ENCODE results near the gene HDAC4. TPM values are rescaled to one million over a fixed set of nuclear protein-coding genes. Genes with fewer than 3 reads are reported as not detected.
"Not testable (repeated sequence)": the region's sequence is repeated elsewhere in the genome, so short reads cannot be mapped to it uniquely, and the experiment has no call there.

Gene HDAC4
- total RNA-seq, 1 donor from 2014 or later = 18.3 TPM

GRCh38 chr2:239181903-239182581 lies 218.8 kb downstream of the HDAC4 start:
- no peak for ATAC-seq
- peak; percentile 36 for DNase-seq (ENCODE audit: low spot score)

- ATAC-seq (no peak), DNase-seq (ENCODE audit: low spot score) (peak; percentile 30)
Measured at GRCh38 chr2:239181074-239181902, 219.5 kb downstream of the HDAC4 start.

- DNase-seq (ENCODE audit: low spot score) (peak; percentile 38), ATAC-seq (no peak)
Measured at GRCh38 chr2:239180526-239181073, 220.2 kb downstream of the HDAC4 start.

DNA sequence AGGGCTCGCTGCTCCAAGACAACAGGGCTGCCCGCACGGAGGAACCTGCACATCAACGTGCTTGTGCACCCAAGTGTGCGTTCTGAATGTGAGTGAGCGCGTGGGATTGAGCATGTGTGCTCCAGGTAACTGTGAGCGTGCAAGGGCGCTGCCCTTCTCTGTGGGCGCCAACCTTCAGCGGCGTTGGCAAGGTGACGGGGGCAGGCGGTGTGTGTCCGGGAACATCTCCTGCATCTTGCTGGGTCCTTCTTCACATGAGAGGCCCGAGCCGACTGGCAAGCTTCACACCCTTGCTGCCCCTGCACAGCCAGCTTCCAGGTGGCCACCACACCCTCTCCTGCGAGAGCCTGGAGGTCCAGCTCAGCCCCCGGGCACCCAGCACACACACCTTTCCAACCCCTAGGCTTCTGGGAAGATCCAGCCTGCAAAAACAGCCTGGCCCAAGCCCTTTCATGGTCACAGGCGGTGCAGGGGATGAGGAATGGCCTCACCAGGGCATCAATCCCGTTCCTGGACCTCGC lies 220.9 kb downstream of the HDAC4 start:
- DNase-seq (ENCODE audit: low spot score) (peak; percentile 37), ATAC-seq (no peak)

GRCh38 chr2:239178954-239179353 lies 221.9 kb downstream of the HDAC4 start:
- ATAC-seq (no peak), DNase-seq (ENCODE audit: low spot score) (peak; percentile 43)

DNA sequence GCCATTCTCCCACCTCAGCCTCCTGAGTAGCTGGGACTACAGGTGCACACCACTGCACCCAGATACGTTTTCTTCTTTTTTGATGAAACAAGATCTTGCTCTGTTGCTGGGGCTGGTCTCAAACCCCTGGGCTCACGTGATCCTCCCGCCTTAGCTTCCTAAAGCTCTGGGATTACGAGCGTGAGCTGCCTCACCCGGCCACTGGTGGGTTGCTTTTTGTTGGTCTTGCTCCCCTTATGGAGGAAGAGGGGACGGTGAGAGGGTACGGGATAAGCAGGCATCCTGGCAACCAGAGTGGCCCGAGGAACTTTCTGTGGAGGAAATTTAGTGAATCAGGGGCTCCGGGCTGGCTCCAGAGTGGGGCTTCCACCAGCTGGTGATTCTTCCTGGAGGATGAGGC lies 222.3 kb downstream of the HDAC4 start:
- ATAC-seq (no peak), DNase-seq (ENCODE audit: low spot score) (peak; percentile 24)

GRCh38 chr2:239177908-239178307 lies 222.9 kb downstream of the HDAC4 start:
- DNase-seq (ENCODE audit: low spot score) (peak; percentile 40), ATAC-seq (no peak)

- no peak for ATAC-seq
- DNase-seq (ENCODE audit: low spot score) = peak; percentile 11
Measured at GRCh38 chr2:239177325-239177724, 223.5 kb downstream of the HDAC4 start.

DNA sequence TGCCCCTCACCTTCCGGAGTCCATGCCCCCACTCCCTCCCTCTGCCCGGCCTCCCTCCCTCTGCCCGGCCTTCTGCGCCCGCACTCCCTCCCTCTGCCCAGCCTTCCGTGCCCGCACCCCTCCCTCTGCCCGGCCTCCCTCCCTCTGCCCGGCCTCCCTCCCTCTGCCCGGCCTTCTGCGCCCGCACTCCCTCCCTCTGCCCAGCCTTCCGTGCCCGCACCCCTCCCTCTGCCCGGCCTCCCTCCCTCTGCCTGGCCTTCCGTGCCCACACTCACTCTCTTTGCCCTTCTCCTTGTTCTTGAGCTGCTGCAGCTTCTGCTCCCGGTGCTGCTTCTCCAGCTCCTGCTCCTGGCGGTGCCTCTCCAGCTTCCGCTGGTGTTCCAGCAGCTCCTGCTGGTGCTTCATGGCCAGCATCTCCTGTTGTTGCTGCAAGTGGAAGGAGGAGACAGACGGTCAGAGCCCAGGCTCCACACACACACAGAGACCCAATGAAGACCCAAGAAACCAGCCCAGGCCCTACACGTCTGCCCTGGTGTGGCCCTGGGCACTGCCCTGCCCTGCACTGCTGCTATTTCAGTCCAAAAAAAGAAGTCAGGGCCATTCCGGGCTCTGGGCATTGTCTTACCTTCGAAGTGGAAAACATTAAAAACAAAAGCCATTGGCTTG lies 224.5 kb downstream of the HDAC4 start:
- ATAC-seq = not testable (repeated sequence)
- peak; percentile 22 for DNase-seq (ENCODE audit: low spot score)

- ATAC-seq = no peak
- DNase-seq (ENCODE audit: low spot score) = peak; percentile 27
Measured at GRCh38 chr2:239175181-239175580, 225.6 kb downstream of the HDAC4 start.

DNA sequence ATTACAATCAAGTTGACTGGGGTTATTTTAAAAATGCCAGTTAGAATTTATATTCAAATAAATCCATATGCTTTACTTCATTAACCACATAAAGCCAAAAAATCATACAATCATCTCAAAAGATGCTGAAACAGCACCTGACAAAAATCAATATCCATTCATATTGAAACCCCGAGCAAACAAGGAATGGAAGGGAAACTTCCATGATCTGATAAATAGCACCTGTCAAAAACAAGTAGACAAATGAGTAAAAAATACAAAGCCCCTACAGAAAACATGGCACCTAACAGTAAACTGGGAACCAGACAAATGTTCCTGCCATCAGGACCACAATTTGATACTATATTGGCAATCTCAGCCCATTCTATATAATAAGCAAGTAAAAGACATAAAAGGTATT lies 227.5 kb downstream of the HDAC4 start:
- DNase-seq (ENCODE audit: low spot score) (no peak), ATAC-seq (no peak)

DNA sequence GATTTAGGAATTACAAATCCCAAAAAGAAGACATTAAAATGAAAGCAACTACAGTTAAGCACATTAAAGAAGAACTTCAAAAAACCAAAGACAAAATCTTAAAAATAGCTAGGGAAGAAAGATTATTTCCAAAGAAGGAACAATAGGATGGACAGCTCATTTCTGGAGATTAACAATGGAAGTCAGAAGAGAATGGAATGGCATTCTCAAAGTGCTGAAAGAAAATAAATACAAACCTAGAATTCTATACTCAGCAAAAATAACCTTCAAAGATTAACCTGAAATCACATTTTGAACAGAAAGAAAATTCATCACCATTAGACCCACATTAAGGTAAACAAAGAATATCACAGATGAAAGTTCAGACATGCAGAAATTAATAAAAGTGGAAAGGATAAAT lies 229.2 kb downstream of the HDAC4 start:
- DNase-seq (ENCODE audit: low spot score) = no peak
- no peak for ATAC-seq

- no peak for ATAC-seq
- peak; percentile 33 for DNase-seq (ENCODE audit: low spot score)
Measured at GRCh38 chr2:239169311-239170048, 231.3 kb downstream of the HDAC4 start.

DNA sequence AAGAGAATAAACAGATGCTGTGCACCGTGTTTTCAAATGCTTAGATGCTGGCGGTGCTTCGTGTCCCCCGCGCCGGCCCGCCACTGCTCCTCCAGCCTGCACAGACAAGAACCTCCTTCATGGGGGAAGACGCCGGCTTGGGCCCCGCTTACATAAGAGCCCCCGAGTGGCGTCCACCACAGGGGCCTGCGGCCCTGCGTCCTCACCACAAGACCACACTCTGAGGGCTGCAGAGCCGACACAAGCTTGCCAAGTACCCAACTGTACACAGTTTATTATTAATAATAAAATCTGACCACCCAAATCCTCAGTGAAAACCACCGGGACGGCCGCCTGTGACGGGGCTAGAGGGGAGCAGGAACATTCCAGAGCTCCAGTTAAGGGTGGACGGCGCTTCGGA lies 232.2 kb downstream of the HDAC4 start:
- ATAC-seq (no peak), DNase-seq (ENCODE audit: low spot score) (peak; percentile 31)

DNA sequence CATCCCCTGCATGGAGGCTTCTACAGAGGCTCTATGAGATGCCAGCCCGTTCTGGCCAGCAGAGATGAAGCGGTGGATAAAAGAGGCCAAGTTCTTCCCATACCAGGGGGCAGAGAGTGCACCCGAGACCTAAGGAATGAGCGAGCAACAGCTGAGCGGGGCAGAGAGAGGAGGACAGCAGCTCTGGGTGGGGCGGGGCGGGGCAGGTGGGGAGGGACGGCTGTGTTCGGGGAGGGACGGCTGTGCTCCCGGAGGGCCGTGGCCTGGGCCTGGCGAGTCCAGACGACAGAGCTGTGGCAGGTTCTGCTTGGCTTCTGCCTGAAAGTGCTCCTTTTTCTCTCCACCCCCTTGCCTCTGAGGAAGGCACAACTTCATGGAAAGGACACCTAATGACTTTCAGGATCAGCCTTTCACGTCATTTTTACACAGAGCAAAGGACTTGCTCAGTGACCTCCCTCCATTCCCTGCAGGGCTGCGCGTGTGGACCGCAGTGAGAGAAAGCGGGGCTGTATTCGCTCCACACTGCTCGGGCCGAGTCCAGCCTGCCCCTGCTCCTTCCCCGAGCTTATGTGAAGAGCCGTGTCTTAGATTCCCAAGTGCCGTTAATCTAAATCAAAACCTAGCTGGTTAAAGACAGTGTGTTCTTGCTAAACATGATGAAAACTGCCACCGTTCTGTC lies 232.9 kb downstream of the HDAC4 start:
- ATAC-seq = no peak
- DNase-seq (ENCODE audit: low spot score) = peak; percentile 34

DNA sequence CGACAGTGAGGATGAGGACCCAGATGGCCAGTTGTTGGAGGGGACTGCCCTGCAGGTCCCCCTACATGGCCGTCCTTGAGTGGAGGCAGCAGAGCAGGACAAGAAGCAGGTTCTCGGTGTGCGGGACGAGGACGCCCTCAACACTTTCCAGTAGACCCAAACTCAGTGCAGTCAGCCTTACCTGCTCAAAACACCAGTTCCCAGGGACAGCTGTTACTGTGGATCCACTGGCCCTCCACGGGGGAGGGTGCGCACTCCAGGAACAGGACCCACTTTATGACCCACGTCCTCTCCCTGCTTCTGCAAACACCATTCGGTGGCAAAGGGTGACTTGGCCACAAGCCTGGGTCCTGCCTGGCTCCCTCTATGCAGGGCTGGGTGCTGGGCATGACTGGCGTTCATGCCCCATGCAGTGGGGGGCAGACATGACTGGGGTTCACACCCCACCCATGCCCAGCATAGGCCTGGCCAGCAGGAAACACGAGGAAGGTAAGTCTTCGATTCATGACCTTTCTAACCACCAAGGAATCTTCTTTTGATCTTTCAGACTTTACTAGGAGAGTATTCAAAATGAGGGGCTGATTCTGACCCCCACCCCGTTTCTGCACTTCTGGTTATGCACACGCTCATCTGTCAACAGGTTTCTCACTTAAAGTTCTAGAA lies 233.7 kb downstream of the HDAC4 start:
- no peak for ATAC-seq
- DNase-seq (ENCODE audit: low spot score) = peak; percentile 38

- peak; percentile 30 for DNase-seq (ENCODE audit: low spot score)
Measured at GRCh38 chr2:239166201-239166834, 234.5 kb downstream of the HDAC4 start.

DNA sequence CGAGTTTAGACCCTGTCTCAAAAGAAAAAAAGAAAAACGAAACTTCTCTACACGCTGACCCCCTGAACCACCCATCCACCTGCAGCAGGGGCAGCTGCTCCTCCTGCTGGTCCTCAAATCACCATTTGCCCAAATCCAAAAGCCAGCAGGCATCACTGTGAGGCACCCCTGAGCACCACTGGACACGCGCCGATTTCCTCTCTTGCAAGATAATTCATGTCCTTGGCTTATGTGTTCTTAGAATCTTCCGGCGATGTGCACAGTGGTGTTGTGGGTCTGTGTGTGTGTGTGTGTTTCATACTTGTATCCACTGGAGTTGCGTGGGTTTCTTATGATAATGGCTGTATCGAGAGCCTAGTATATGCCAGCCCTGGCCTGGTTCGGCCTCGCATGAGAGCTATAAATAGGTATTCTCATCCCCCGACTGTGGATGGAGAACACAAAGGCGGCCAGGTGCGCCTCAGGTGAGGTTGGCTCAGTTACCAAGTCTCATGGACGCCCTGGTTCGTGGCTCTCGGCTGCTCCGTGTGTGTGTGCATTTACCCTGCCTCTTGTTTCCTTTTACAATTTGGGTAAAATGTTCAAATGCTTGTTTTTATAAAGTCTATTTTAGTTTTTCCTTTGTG lies 235.5 kb downstream of the HDAC4 start:
- DNase-seq (ENCODE audit: low spot score) = peak; percentile 37
- ATAC-seq = no peak

More at GRCh38 chr2:239166201-239166834, 234.5 kb downstream of the HDAC4 start:
- ATAC-seq = no peak

Measured in left lobe of liver (tissue), 2 donors.